BLaER1 (cell line): ENCODE data around the gene U2AF2.

ENCODE experiments used
- H3K27ac ChIP-seq: shearing (Covaris generic); formaldehyde crosslinking; 2 replicates; pipeline ENCODE4 v1.8.1; 2022
- H3K27me3 ChIP-seq: shearing (Covaris generic); formaldehyde crosslinking; 2 replicates; pipeline ENCODE4 v1.8.1; 2022
- H3K36me3 ChIP-seq: shearing (Covaris generic); formaldehyde crosslinking; 2 replicates; pipeline ENCODE4 v1.8.1; 2022
- H3K4me1 ChIP-seq: shearing (Covaris generic); formaldehyde crosslinking; 2 replicates; pipeline ENCODE4 v1.8.1; 2022
- H3K4me2 ChIP-seq: shearing (Covaris generic); formaldehyde crosslinking; 2 replicates; pipeline ENCODE4 v1.8.1; 2022
- H3K4me3 ChIP-seq: shearing (Covaris generic); formaldehyde crosslinking; 2 replicates; pipeline ENCODE4 v1.8.1; 2022
- H3K9ac ChIP-seq: shearing (Covaris generic); formaldehyde crosslinking; 2 replicates; pipeline ENCODE4 v1.8.1; 2022
- H3K9me3 ChIP-seq: shearing (Covaris generic); formaldehyde crosslinking; 2 replicates; pipeline ENCODE4 v1.8.1; 2022
- H4K20me1 ChIP-seq: shearing (Covaris generic); formaldehyde crosslinking; 2 replicates; pipeline ENCODE4 v1.8.1; 2022
- Cebpa-rat ChIP-seq: shearing (Covaris generic); IDR thresholded peaks from 2 replicates; pipeline ENCODE4 v1.8.1; 2022

Gene U2AF2

DNA sequence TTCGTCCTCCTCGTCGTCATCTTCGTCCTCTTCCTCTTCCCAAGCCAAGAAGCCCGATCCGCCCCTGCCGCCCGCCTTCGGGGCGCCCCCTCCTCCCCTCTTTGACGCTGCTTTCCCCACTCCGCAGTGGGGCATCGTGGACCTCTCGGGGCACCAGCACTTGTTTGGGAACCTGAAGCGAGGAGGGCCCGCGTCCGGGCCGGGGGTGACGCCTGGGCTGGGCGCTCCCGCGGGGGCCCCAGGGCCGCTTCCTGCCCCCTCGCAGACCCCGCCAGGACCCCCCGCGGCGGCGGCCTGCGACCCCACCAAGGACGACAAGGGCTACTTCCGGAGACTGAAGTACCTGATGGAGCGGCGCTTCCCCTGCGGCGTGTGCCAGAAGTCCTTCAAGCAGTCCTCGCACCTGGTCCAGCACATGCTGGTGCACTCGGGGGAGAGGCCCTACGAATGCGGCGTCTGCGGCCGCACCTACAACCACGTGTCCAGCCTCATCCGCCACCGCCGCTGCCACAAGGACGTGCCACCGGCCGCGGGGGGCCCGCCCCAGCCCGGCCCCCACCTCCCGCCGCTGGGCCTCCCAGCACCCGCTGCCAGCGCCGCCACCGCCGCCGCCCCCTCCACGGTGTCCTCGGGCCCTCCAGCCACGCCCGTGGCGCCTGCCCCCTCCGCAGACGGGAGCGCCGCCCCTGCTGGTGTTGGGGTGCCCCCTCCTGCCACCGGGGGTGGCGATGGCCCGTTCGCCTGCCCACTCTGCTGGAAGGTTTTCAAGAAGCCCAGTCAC lies 40.7 kb upstream of the U2AF2 start:
- no peak overlapping the region for H3K4me2 ChIP-seq
- H4K20me1 ChIP-seq = peaks cover 59% of the 10 kb centered on the region
- no peak for TF ChIP-seq Cebpa-rat
- H3K27ac ChIP-seq = no peak overlapping the region
- H3K9ac ChIP-seq = no peak overlapping the region
- H3K27me3 ChIP-seq = no peaks in the 10 kb centered on the region
- H3K4me1 ChIP-seq = no peaks in the 10 kb centered on the region
- no peak overlapping the region for H3K4me3 ChIP-seq
- peaks cover 91% of the 10 kb centered on the region for H3K36me3 ChIP-seq
- H3K9me3 ChIP-seq = no peaks in the 10 kb centered on the region

DNA sequence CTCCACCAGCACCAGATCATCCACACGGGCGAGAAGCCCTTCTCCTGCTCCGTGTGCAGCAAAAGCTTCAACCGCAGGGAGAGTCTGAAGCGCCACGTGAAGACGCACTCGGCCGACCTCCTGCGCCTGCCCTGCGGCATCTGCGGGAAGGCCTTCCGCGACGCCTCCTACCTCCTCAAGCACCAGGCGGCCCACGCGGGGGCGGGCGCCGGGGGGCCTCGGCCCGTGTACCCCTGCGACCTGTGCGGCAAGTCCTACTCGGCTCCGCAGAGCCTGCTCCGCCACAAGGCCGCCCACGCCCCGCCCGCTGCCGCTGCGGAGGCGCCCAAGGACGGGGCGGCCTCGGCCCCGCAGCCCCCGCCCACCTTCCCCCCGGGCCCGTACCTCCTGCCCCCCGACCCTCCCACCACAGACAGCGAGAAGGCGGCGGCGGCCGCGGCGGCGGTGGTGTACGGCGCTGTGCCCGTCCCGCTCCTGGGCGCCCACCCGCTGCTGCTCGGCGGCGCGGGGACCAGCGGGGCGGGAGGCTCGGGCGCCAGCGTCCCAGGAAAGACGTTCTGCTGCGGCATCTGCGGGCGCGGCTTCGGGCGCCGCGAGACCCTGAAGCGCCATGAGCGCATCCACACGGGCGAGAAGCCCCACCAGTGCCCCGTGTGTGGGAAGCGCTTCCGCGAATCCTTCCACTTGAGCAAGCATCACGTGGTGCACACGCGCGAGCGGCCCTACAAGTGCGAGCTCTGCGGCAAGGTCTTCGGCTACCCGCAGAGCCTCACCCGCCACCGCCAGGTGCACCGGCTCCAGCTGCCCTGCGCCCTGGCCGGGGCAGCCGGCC lies 39.9 kb upstream of the U2AF2 start:
- H4K20me1 ChIP-seq = peaks cover 51% of the 10 kb centered on the region
- no peaks in the 10 kb centered on the region for H3K4me1 ChIP-seq
- peaks cover 87% of the 10 kb centered on the region for H3K36me3 ChIP-seq
- no peak overlapping the region for H3K27ac ChIP-seq
- H3K4me3 ChIP-seq = no peak overlapping the region
- H3K27me3 ChIP-seq = no peaks in the 10 kb centered on the region
- H3K9me3 ChIP-seq = no peaks in the 10 kb centered on the region
- TF ChIP-seq Cebpa-rat = no peak
- no peak overlapping the region for H3K9ac ChIP-seq
- no peak overlapping the region for H3K4me2 ChIP-seq

DNA sequence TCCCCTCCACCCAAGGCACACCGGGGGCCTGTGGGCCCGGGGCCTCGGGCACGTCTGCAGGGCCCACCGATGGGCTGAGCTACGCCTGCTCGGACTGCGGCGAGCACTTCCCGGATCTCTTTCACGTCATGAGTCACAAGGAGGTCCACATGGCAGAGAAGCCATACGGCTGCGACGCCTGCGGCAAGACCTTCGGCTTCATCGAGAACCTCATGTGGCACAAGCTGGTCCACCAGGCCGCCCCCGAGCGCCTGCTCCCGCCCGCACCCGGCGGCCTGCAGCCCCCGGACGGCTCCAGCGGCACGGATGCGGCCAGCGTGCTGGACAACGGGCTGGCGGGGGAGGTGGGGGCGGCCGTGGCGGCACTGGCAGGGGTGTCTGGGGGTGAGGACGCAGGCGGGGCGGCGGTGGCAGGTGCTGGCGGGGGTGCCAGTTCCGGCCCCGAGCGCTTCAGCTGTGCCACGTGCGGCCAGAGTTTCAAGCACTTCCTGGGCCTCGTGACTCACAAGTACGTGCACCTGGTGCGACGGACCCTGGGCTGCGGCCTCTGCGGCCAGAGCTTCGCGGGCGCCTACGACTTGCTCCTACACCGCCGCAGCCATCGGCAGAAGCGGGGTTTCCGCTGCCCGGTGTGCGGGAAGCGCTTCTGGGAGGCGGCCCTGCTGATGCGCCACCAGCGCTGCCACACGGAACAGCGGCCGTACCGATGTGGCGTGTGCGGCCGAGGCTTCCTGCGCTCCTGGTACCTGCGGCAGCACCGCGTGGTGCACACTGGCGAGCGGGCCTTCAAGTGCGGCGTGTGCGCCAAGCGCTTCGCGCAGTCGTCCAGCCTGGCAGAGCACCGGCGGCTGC lies 39.1 kb upstream of the U2AF2 start:
- peaks cover 87% of the 10 kb centered on the region for H3K36me3 ChIP-seq
- no peak overlapping the region for H3K4me2 ChIP-seq
- no peaks in the 10 kb centered on the region for H3K27me3 ChIP-seq
- H3K4me1 ChIP-seq = peaks cover 8% of the 10 kb centered on the region
- no peak for TF ChIP-seq Cebpa-rat
- no peak overlapping the region for H3K9ac ChIP-seq
- H3K9me3 ChIP-seq = no peaks in the 10 kb centered on the region
- H3K27ac ChIP-seq = no peak overlapping the region
- H4K20me1 ChIP-seq = peaks cover 43% of the 10 kb centered on the region
- H3K4me3 ChIP-seq = no peak overlapping the region

DNA sequence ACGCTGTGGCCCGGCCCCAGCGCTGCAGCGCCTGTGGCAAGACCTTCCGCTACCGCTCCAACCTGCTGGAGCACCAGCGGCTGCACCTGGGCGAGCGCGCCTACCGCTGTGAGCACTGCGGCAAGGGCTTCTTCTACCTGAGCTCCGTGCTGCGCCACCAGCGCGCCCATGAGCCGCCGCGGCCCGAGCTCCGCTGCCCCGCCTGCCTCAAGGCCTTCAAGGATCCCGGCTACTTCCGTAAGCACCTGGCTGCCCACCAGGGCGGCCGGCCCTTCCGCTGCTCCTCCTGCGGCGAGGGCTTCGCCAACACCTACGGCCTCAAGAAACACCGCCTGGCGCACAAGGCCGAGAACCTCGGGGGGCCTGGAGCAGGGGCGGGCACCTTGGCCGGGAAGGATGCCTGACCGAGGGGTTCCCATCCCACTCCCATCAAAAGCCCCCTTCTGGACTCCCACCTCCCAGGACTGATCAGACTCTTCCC lies 38.4 kb upstream of the U2AF2 start:
- Histone ChIP-seq H3K27me3 (no peaks in the 10 kb centered on the region), H3K27ac (no peak overlapping the region), H3K9me3 (no peaks in the 10 kb centered on the region), H3K36me3 (peaks cover 89% of the 10 kb centered on the region), H3K4me1 (peaks cover 9% of the 10 kb centered on the region), H3K4me2 (no peak overlapping the region), H4K20me1 (peaks cover 36% of the 10 kb centered on the region), H3K9ac (no peak overlapping the region), H3K4me3 (no peak overlapping the region)
- no peak for TF ChIP-seq Cebpa-rat

DNA sequence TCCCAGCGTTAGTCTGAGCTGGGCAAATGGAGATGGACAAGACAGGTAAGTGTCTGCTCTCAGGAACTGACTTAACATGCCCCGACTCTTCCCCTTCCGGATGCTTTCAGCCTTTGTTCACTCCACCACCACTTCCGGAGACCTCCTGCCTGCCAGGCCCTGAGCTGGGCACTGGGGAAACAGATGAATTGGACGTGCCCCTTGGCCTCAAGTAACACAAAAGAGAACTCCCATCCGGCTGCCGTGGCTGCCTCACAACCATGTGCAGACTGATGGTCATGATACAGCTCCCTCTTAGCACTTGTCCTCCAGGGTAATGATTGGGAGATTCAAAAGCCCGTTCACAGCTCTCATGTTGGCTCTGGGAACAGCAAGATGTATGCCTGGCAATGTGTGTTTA lies 37.4 kb upstream of the U2AF2 start:
- no peak for TF ChIP-seq Cebpa-rat
- H3K4me2 ChIP-seq = no peak overlapping the region
- H3K9me3 ChIP-seq = no peaks in the 10 kb centered on the region
- no peak overlapping the region for H3K4me3 ChIP-seq
- peaks cover 31% of the 10 kb centered on the region for H4K20me1 ChIP-seq
- no peaks in the 10 kb centered on the region for H3K27me3 ChIP-seq
- peaks cover 9% of the 10 kb centered on the region for H3K4me1 ChIP-seq
- H3K36me3 ChIP-seq = peaks cover 87% of the 10 kb centered on the region
- no peak overlapping the region for H3K27ac ChIP-seq
- H3K9ac ChIP-seq = no peak overlapping the region

DNA sequence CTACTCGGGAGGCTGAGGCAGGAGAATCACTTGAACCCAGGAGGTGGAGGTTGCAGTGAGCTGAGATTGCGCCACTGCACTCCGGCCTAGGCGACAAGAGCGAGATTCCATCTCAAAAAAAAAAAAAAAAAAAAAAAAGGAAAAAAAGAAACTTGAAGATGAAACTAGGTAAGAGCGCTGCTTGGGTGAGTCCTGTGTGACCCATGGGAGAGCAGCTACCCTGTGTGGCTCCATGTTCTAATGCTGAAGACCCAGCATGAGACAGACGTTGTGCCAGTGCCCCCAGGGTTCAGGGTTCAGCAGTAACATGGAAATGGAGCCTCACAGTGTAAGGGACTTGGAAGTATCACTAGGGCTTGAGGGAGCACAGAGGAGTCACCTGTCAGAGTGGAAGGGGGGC lies 36.4 kb upstream of the U2AF2 start:
- no peaks in the 10 kb centered on the region for H3K9me3 ChIP-seq
- peaks cover 32% of the 10 kb centered on the region for H4K20me1 ChIP-seq
- H3K4me2 ChIP-seq = no peak overlapping the region
- H3K27me3 ChIP-seq = no peaks in the 10 kb centered on the region
- H3K4me1 ChIP-seq = peaks cover 16% of the 10 kb centered on the region
- no peak overlapping the region for H3K27ac ChIP-seq
- no peak overlapping the region for H3K4me3 ChIP-seq
- TF ChIP-seq Cebpa-rat = no peak
- H3K36me3 ChIP-seq = peaks cover 80% of the 10 kb centered on the region
- H3K9ac ChIP-seq = no peak overlapping the region

DNA sequence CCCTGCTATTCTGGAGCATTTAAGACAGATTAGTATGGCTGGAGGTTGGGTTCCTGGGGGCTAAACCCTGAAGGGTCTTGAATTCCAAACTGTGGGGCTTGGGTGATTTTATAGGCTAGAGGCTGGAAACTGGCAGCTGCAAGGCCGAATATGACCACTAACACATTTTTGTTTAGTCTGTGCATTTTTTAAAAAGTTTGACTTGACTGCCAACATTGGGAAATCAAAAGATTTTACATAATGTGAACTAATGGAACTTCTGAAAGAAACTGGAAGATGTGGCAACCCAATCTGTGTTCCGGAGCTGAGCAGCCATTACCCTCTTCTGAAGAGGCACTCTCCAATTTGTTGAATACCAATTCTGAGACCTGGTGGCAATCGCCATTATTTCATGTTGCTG lies 35.5 kb upstream of the U2AF2 start:
- Histone ChIP-seq H3K36me3 (peaks cover 73% of the 10 kb centered on the region), H3K4me1 (peaks cover 22% of the 10 kb centered on the region), H3K4me3 (no peak overlapping the region), H3K4me2 (no peak overlapping the region), H3K27ac (no peak overlapping the region), H4K20me1 (peaks cover 36% of the 10 kb centered on the region), H3K9ac (no peak overlapping the region), H3K9me3 (no peaks in the 10 kb centered on the region), H3K27me3 (no peaks in the 10 kb centered on the region)
- no peak for TF ChIP-seq Cebpa-rat

DNA sequence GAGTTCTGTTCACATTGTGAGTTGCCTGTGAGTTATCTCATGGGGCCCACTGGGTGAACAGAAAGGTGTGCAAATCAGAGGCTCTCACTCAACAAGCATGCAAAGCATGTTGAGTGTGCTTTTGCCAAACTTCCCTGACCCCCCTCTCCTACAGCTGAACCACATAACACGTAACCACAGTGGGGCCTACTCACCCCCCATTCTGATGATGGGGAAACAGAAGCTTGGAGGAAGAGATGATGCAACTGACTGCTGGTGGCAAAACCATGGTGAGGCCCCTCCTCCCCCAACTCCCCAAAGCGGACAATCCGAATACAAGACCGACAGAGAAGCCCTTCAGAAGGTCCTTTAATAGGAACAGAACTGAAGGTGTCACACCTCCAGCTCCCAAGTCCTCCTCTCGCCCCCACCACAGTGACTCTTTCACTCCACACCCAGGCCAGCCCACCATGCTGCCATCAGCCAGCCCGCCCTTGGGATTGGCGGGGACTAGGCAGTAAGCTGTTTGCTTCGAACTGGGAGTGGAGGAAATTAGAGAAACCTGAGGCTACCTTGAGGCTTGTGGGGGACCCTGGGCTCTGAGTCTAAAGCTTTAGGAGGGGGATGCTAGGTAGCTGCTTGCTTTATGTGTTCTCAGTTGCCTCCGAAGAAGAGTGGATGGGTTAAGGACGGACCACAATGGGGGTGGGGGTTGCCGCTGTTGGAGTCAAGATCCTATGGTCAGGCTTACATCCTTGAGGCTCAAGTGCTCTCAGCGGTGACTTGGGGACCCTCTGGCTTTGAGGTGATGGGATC lies 34.2 kb upstream of the U2AF2 start:
- Histone ChIP-seq H3K4me2 (peak overlapping the region; percentile 19; the same call in 1 of the 2 replicates), H3K9ac (no peak overlapping the region), H3K4me3 (no peak overlapping the region), H3K27me3 (no peaks in the 10 kb centered on the region), H3K27ac (0 out of 2 replicates have a peak overlapping the region, but pooled peaks have one; percentile 6), H4K20me1 (peaks cover 32% of the 10 kb centered on the region), H3K4me1 (peaks cover 29% of the 10 kb centered on the region), H3K9me3 (no peaks in the 10 kb centered on the region), H3K36me3 (peaks cover 61% of the 10 kb centered on the region)
- TF ChIP-seq Cebpa-rat = no peak

DNA sequence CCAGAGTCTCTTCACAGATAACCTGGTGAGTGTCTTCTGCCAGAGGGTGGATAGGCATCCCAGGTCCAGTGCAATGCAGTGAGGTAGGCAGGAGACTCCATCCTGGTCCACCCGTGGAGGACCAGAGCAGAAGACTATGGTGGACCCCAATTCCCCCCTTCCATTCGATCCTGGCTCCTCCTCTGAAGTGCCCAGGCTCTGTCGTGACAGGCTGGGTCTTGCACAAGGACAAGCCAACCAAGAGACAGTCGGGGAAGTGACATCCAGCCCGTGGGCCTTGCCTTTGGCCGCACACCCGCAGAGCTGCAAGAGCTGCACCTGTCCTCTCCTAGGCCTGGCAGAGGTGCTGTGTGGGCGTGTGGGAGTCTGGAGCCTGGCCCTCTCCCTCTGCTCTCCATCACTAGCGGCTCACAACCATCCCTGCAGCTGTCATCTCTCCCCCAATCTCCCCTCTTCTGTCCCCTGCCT lies 33.6 kb upstream of the U2AF2 start:
- no peak overlapping the region for H3K27ac ChIP-seq
- H3K36me3 ChIP-seq = peaks cover 54% of the 10 kb centered on the region
- H3K4me1 ChIP-seq = peaks cover 29% of the 10 kb centered on the region
- no peak for TF ChIP-seq Cebpa-rat
- H3K4me2 ChIP-seq = no peak overlapping the region
- H3K27me3 ChIP-seq = no peaks in the 10 kb centered on the region
- H3K9ac ChIP-seq = no peak overlapping the region
- H3K9me3 ChIP-seq = no peaks in the 10 kb centered on the region
- H4K20me1 ChIP-seq = peaks cover 26% of the 10 kb centered on the region
- no peak overlapping the region for H3K4me3 ChIP-seq
